Astrocyte (in vitro differentiated cells and primary cell): ENCODE results near the gene MSX1. TPM values are rescaled to one million over a fixed set of nuclear protein-coding genes. Genes with fewer than 3 reads are reported as not detected.

Experiments used
- DNase-seq: peaks from one replicate; pipeline ENCODE4 v3.0.0-alpha.2; 2010; ENCODE audit warnings: low read depth
- FAIRE-seq: peaks from 2 replicates; lab custom pipeline; 2011; peaks lifted over from hg19 to GRCh38; lab: Jason Lieb, UNC
- H2AFZ ChIP-seq: 2 replicates; pipeline ENCODE4 v1.6.0; 2012; ENCODE audit warnings: low read depth, low read length, inconsistent platforms
- H3K27ac ChIP-seq: 2 replicates; pipeline ENCODE4 v1.5.1; 2011; ENCODE audit warnings: low read depth, low read length, inconsistent platforms
- H3K27me3 ChIP-seq: 2 replicates; pipeline ENCODE4 v1.6.0; 2011; ENCODE audit warnings: low read length, inconsistent platforms; ENCODE audit not compliant: insufficient read depth
- H3K36me3 ChIP-seq: 2 replicates; pipeline ENCODE4 v1.5.1; 2011; ENCODE audit warnings: low read length, inconsistent platforms; ENCODE audit not compliant: insufficient read depth
- H3K4me1 ChIP-seq: 2 replicates; pipeline ENCODE4 v1.5.1; 2011; ENCODE audit warnings: low read length, inconsistent platforms; ENCODE audit not compliant: insufficient read depth
- H3K4me2 ChIP-seq: 2 replicates; pipeline ENCODE4 v1.6.0; 2012; ENCODE audit warnings: low read length, inconsistent platforms
- H3K4me3 ChIP-seq: 2 replicates; pipeline ENCODE4 v1.5.1; 2011; ENCODE audit warnings: low read depth, mild to moderate bottlenecking, low read length, inconsistent platforms; ENCODE audit not compliant: insufficient read depth
- H3K79me2 ChIP-seq: 2 replicates; pipeline ENCODE4 v1.6.0; 2012; ENCODE audit warnings: mild to moderate bottlenecking, low read length, inconsistent platforms; ENCODE audit not compliant: insufficient read depth
- H3K9ac ChIP-seq: 2 replicates; pipeline ENCODE4 v1.6.0; 2012; ENCODE audit warnings: mild to moderate bottlenecking, low read length, inconsistent platforms
- H3K9me3 ChIP-seq: 2 replicates; pipeline ENCODE4 v1.5.1; 2012; ENCODE audit warnings: low read depth, mild to moderate bottlenecking, low read length, inconsistent platforms; ENCODE audit not compliant: insufficient read depth
- H4K20me1 ChIP-seq: 2 replicates; pipeline ENCODE4 v1.6.0; 2012; ENCODE audit warnings: low read length, inconsistent platforms; ENCODE audit not compliant: insufficient read depth
- H3K27ac Mint-ChIP-seq: one replicate; pipeline ENCODE4 v1.8.0; 2021; ENCODE audit warnings: mild to moderate bottlenecking, mixed read lengths; ENCODE audit not compliant: unreplicated experiment
- H3K27me3 Mint-ChIP-seq: one replicate; pipeline ENCODE4 v1.8.0; 2021; ENCODE audit warnings: low read depth, mixed read lengths; ENCODE audit not compliant: unreplicated experiment
- H3K36me3 Mint-ChIP-seq: one replicate; pipeline ENCODE4 v1.8.0; 2021; ENCODE audit warnings: low read depth, mixed read lengths; ENCODE audit not compliant: unreplicated experiment
- H3K4me1 Mint-ChIP-seq: one replicate; pipeline ENCODE4 v1.8.0; 2021; ENCODE audit warnings: low read depth, mixed read lengths; ENCODE audit not compliant: unreplicated experiment
- H3K4me3 Mint-ChIP-seq: one replicate; pipeline ENCODE4 v1.8.0; 2021; ENCODE audit warnings: mild to moderate bottlenecking, moderate library complexity, mixed read lengths; ENCODE audit not compliant: unreplicated experiment
- H3K9me3 Mint-ChIP-seq: one replicate; pipeline ENCODE4 v1.8.0; 2021; ENCODE audit warnings: mild to moderate bottlenecking, mixed read lengths; ENCODE audit not compliant: unreplicated experiment
- EZH2 ChIP-seq: IDR thresholded peaks from 2 replicates; pipeline ENCODE4 v1.6.1; 2012; ENCODE audit warnings: mild to moderate bottlenecking, low read length, inconsistent platforms; ENCODE audit not compliant: insufficient read depth
- total RNA-seq: library from RNA; stranded (reverse); gene quantifications from 2 replicates; pipeline ENCODE4 v1.2.1, GENCODE V29; 2021
- TF ChIP-seq, protein P1 (sequence below): IDR thresholded peaks from 2 replicates; pipeline ENCODE4 v1.5.1; 2011; ENCODE audit warnings: low read depth, mild to moderate bottlenecking, inconsistent platforms, low read length, moderate library complexity; ENCODE audit not compliant: insufficient read depth

Gene MSX1
- total RNA-seq, 1 donor from 2014 or later = 0.91 TPM

DNA sequence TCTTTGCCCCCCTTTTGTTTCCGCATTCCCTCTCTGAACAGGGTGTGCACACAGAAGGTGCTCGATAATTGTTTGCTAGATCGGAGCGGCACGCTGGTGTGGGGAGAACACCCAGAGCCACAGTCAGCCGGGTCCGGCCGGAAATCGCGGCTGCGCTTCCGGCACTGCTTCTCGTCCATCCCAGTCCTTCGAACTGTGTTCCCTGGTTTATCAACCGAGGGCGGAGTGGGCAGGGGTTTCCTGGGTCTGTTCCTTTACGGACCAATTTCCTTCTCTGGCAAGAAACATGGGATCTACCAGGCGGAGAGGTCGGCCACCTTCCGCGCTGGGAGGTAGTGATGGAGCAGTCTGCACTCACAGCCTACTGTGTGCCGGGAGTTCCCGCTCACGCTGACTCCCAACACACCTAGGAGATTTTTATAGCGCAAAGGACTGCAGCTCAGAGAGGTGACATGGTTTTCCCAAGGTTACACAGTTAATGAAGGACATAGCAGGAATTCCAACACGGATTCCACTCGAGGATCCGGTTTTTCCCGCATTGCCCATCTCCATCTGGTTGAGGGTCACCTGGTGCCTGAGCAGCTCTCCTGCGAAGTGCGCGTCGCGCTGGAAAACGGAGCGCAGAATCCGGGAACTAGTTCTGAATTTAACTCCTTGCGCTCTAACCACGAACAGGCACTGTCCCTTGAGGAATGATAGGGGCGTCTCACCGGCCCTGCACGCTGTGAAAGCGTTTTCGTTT lies 6.8 kb downstream of the MSX1 start:
- Mint-ChIP-seq H3K4me1 (no peaks in the 10 kb centered on the region), H3K9me3 (peaks cover 37% of the 10 kb centered on the region), H3K36me3 (peaks cover 7% of the 10 kb centered on the region), H3K4me3 (no peak overlapping the region), H3K27me3 (peaks cover 78% of the 10 kb centered on the region), H3K27ac (peak overlapping the region; percentile 62)
- Histone ChIP-seq H3K9ac (no peak overlapping the region), H3K27ac (no peak overlapping the region), H3K4me2 (peak overlapping the region; percentile 82), H3K27me3 (peaks cover 93% of the 10 kb centered on the region), H3K4me3 (peak overlapping the region; percentile 54), H3K36me3 (no peaks in the 10 kb centered on the region), H2AFZ (peak overlapping the region; percentile 66), H3K79me2 (no peaks in the 10 kb centered on the region), H3K9me3 (peaks cover 4% of the 10 kb centered on the region), H4K20me1 (peaks cover 29% of the 10 kb centered on the region), H3K4me1 (peaks cover 16% of the 10 kb centered on the region)
- TF ChIP-seq, protein P1, sequence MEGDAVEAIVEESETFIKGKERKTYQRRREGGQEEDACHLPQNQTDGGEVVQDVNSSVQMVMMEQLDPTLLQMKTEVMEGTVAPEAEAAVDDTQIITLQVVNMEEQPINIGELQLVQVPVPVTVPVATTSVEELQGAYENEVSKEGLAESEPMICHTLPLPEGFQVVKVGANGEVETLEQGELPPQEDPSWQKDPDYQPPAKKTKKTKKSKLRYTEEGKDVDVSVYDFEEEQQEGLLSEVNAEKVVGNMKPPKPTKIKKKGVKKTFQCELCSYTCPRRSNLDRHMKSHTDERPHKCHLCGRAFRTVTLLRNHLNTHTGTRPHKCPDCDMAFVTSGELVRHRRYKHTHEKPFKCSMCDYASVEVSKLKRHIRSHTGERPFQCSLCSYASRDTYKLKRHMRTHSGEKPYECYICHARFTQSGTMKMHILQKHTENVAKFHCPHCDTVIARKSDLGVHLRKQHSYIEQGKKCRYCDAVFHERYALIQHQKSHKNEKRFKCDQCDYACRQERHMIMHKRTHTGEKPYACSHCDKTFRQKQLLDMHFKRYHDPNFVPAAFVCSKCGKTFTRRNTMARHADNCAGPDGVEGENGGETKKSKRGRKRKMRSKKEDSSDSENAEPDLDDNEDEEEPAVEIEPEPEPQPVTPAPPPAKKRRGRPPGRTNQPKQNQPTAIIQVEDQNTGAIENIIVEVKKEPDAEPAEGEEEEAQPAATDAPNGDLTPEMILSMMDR = no peak
- TF ChIP-seq EZH2 = no peak
- DNase-seq (no peak), FAIRE-seq (no peak)

DNA sequence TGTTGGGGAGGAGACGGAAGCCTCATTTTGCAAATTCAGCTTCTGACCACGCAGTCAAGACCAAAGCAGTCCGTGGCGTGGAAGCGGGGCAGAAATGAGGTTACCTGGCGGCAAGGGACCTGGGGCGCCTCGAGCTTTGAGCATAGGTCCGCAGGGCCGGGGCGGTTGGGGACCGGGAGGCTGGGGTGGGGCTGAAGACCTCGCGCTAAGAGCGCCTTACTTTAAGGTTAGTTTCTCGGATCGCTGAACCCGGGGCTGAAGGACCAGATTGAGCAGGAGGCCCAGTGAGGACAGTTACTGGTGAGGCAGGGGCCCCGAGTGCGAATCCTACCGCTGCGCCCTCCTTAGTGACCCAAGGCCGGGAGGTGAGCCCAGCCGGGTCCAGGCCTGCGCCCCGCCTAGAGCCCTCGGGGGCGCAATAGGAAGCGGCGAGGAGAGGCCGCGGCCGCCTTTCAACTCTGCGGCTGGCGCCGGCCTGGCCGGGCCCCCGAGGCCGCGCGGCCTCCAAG lies 7.5 kb downstream of the MSX1 start:
- no peak for DNase-seq
- H4K20me1 ChIP-seq = peaks cover 23% of the 10 kb centered on the region
- Mint-ChIP-seq H3K27me3 (peaks cover 76% of the 10 kb centered on the region), H3K9me3 (peaks cover 37% of the 10 kb centered on the region), H3K4me3 (no peak overlapping the region), H3K36me3 (peaks cover 7% of the 10 kb centered on the region), H3K27ac (peak overlapping the region; percentile 62), H3K4me1 (no peaks in the 10 kb centered on the region)
- peak overlapping the region; percentile 54 for H3K4me3 ChIP-seq
- no peaks in the 10 kb centered on the region for H3K36me3 ChIP-seq
- H2AFZ ChIP-seq = peak overlapping the region; percentile 63
- H3K27me3 ChIP-seq = peaks cover 93% of the 10 kb centered on the region
- no peak overlapping the region for H3K27ac ChIP-seq
- H3K9ac ChIP-seq = no peak overlapping the region
- peaks cover 11% of the 10 kb centered on the region for H3K4me1 ChIP-seq
- no peaks in the 10 kb centered on the region for H3K79me2 ChIP-seq
- H3K4me2 ChIP-seq = peak overlapping the region; percentile 82
- no peak for FAIRE-seq
- H3K9me3 ChIP-seq = peaks cover 4% of the 10 kb centered on the region
- TF ChIP-seq, protein P1 = no peak
- no peak for TF ChIP-seq EZH2
